ENCODE results near the gene ORAI3.

Gene ORAI3

GRCh38 chr16:30923554-30924075 lies 25.3 kb upstream of the ORAI3 start, which contains the start of gene FBXL19:
Gene FBXL19 (plus strand): TSS chr16:30923572. CDS start chr16:30925755, 2,183 bp downstream.
- TF ChIP-seq EP300 (IDR thresholded peaks at IDR 0.05; ENCODE audit: borderline replicate concordance), result no peak
- 0 out of 2 replicates have a peak, but pooled peaks have one; percentile 7 for TF ChIP-seq ZBTB7A (IDR thresholded peaks at IDR 0.05; ENCODE audit: low read depth)

GRCh38 chr16:30924076-30924912 lies 24.6 kb upstream of the ORAI3 start:
- TF ChIP-seq FOXM1 (IDR thresholded peaks at IDR 0.05; ENCODE audit: borderline replicate concordance, low read depth) (no peak), REST (IDR thresholded peaks at IDR 0.05; ENCODE audit: low read depth) (no peak), TAF1 (IDR thresholded peaks at IDR 0.05; ENCODE audit: low read depth) (no peak), NFIC (IDR thresholded peaks at IDR 0.05) (no peak), RAD21 (IDR thresholded peaks at IDR 0.05; ENCODE audit: low read depth) (no peak), TEAD4 (IDR thresholded peaks at IDR 0.05) (no peak), TCF12 (IDR thresholded peaks at IDR 0.05; ENCODE audit: low read depth) (no peak), EGR1 (IDR thresholded peaks at IDR 0.05) (no peak), USF1 (IDR thresholded peaks at IDR 0.05) (no peak), EP300 (IDR thresholded peaks at IDR 0.05; ENCODE audit: borderline replicate concordance) (no peak), ZBTB7A (IDR thresholded peaks at IDR 0.05; ENCODE audit: low read depth) (no peak)

GRCh38 chr16:30924913-30925631 lies 23.8 kb upstream of the ORAI3 start:
- no peak for TF ChIP-seq REST (IDR thresholded peaks at IDR 0.05; ENCODE audit: low read depth)
- no peak for TF ChIP-seq EP300 (IDR thresholded peaks at IDR 0.05; ENCODE audit: borderline replicate concordance)
- no peak for TF ChIP-seq TAF1 (IDR thresholded peaks at IDR 0.05; ENCODE audit: low read depth)
- TF ChIP-seq CEBPB (IDR thresholded peaks at IDR 0.05), result no peak

- TF ChIP-seq TEAD4 (IDR thresholded peaks at IDR 0.05) (no peak), CEBPB (IDR thresholded peaks at IDR 0.05) (no peak), USF1 (IDR thresholded peaks at IDR 0.05) (no peak), ZBTB7A (IDR thresholded peaks at IDR 0.05; ENCODE audit: low read depth) (no peak), REST (IDR thresholded peaks at IDR 0.05; ENCODE audit: low read depth) (no peak), EP300 (IDR thresholded peaks at IDR 0.05; ENCODE audit: borderline replicate concordance) (no peak), MAX (IDR thresholded peaks at IDR 0.05) (no peak), TAF1 (IDR thresholded peaks at IDR 0.05; ENCODE audit: low read depth) (no peak), YY1 (IDR thresholded peaks at IDR 0.05; ENCODE audit: low read depth) (no peak), CREB1 (IDR thresholded peaks at IDR 0.05; ENCODE audit: low read depth) (no peak), RAD21 (IDR thresholded peaks at IDR 0.05; ENCODE audit: low read depth) (no peak), FOXM1 (IDR thresholded peaks at IDR 0.05; ENCODE audit: borderline replicate concordance, low read depth) (no peak), EGR1 (IDR thresholded peaks at IDR 0.05) (no peak), TCF12 (IDR thresholded peaks at IDR 0.05; ENCODE audit: low read depth) (no peak), NFIC (IDR thresholded peaks at IDR 0.05) (no peak)
Measured at GRCh38 chr16:30925632-30925987, 23.3 kb upstream of the ORAI3 start.

Data from Ishikawa (cell line).